NCI-H526 treated with DMSO at 0.1 percent for 48 hours (cell line): ENCODE results near the gene NTN4.
"Not testable (repeated sequence)": the region's sequence is repeated elsewhere in the genome, so short reads cannot be mapped to it uniquely, and the experiment has no call there.

ENCODE experiments used
- DNase-seq: peaks from one replicate; lab custom pipeline; 2025; lab: John Stamatoyannopoulos, UW

Gene NTN4

GRCh38 chr12:95746062-95746461 is 44.5 kb downstream of the NTN4 start:
- not testable (repeated sequence) for DNase-seq

DNA sequence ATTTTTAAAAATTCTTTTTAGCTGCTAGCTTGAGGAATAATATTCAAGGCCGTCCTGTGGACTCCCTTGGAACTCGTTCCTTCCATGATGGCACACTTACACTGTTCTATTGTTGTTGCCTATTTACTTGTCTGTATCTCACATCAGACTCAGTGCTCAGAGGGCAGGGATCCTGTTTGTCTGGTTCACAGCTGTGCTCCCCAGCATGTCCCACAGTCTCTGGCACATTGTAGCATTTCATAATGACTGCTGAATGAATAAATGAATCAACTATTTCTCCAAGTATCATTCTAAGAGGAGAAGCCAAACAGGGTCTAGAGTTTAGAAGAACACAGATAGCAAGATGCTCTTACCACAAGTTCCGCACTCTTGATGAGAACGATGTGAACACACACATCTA is 48.0 kb downstream of the NTN4 start:
- no peak for DNase-seq

- DNase-seq = no peak
Measured at GRCh38 chr12:95741635-95742034, 48.9 kb downstream of the NTN4 start.

GRCh38 chr12:95740751-95741150 is 49.8 kb downstream of the NTN4 start:
- DNase-seq = no peak

- DNase-seq = no peak
Measured at GRCh38 chr12:95739561-95740313, 50.8 kb downstream of the NTN4 start.

- DNase-seq = no peak
Measured at GRCh38 chr12:95738024-95738611, 52.4 kb downstream of the NTN4 start.

DNA sequence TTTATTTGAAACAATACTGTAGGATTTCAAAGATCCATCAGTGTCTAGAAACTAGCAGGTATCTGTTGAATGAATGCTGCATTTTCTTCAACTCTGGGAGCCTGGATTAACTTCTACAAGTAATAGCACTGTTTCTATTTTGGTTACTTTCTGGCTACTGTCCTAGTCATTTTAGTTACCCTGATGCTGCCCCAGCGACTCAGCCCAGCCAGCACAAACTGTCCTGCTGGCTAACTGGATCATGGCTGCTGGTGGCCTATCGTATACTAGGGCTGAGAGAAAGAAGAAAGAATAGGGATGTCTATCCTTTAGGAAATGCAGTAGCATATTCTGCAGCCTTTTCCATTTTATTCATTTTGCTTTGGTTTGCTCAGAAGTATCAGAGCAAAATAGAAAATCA is 53.9 kb downstream of the NTN4 start:
- DNase-seq = no peak

DNA sequence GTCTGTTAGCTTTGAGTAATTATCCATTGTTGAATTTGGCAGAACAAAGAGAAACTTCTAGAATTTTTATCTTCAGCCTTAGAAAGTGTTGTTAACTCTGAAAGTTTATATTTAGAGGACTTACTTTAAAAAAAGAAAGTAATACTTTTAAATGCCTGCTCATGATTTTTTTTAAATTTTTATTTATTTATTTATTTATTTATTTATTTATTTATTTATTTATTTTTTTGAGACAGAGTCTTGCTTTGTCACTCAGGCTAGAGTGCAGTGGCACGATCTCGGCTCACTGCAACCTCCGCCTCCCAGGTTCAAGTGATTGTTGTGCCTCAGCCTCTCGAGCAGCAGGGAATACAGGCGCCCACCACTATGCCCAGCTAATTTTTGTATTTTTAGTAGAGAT is 54.8 kb downstream of the NTN4 start:
- DNase-seq = not testable (repeated sequence)

- DNase-seq = no peak
Measured at GRCh38 chr12:95733141-95733825, 57.3 kb downstream of the NTN4 start.

DNA sequence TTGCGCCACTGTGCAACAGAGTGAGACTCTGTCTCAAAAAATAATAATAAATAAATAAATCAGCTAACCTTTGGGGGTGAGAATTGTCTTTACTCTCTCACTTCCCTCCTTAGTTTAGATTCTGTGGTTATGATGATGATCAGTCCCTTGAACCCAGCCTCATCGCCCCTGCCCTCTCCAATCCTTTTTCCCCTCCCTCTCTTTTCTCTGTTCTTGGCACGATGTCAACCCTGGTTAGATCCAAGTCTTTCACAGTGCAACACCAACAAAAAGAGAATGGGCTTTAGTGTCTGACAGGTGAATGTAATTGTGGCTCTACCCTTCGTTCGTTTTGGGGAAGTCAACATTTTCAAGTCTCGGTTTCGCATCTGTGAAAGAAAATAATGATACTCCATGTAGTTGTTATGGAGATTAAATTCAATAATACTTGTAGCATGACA is 59.0 kb downstream of the NTN4 start:
- DNase-seq = no peak

- DNase-seq = no peak
Measured at GRCh38 chr12:95730457-95730856, 60.1 kb downstream of the NTN4 start.

GRCh38 chr12:95726903-95727302 is 63.7 kb downstream of the NTN4 start:
- no peak for DNase-seq

DNA sequence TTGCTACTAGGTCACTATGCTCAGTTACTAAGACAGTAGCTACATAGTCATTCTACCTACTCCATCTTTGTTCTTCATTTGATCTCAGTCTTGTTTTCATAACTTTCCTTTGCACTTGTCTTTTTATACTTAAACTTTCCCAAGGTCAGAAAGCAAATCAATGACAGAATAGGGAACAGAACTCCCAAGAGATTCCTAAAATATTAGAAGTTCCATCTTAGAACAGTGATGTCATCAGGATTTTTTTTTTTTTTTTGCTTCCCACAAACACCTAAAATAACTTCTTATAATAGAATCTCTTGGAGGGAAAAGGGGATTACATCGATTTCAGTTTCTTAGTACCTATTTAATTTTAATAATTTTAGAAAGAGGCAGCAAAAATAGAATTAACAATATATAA is 65.8 kb downstream of the NTN4 start:
- no peak for DNase-seq

GRCh38 chr12:95723693-95724384 is 66.7 kb downstream of the NTN4 start:
- peak; percentile 67 for DNase-seq

- peak; percentile 77 for DNase-seq
Measured at GRCh38 chr12:95721320-95721719, 69.2 kb downstream of the NTN4 start.

- no peak for DNase-seq
Measured at GRCh38 chr12:95720146-95720545, 70.4 kb downstream of the NTN4 start.

DNA sequence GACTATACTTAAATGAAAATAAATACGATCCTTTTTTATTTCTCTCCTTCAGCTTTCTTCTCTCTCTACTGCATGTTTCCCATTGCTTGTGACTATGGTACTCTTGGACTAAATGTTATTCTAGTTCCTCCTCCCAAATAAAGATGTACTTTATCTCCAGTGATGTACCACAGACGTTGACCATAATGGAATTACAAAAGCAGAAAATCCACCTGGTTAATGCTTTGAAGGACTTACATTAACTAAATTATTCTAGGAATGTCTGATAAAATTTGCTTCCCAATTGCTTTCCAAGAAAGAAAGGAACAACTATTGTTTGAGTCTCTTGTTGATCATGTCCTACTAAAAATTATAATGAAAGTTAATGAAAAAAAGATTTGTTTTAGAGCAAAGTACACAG is 71.8 kb downstream of the NTN4 start:
- DNase-seq = no peak

- no peak for DNase-seq
Measured at GRCh38 chr12:95718006-95718431, 72.5 kb downstream of the NTN4 start.

- DNase-seq = no peak
Measured at GRCh38 chr12:95717316-95717928, 73.1 kb downstream of the NTN4 start.

DNA sequence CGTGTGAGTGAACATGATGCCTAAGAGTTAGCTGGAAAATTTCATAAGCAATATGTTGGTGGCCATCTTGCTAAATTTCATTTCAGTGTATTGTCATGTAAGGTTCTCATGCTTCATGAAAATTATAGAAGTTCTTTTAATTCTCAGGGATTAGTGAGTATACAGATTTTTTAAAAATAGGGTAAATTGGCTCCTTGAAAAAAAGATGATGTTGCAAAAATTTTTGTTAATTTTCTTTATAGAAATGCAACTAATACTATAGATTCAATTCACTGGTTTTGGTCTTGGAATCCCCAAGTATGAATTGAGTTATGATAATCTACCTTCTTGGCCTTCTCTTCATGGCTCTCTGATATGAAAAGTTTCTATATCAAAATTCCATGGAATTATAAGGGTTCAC is 75.4 kb downstream of the NTN4 start:
- no peak for DNase-seq

- no peak for DNase-seq
Measured at GRCh38 chr12:95712269-95712668, 78.3 kb downstream of the NTN4 start.

DNA sequence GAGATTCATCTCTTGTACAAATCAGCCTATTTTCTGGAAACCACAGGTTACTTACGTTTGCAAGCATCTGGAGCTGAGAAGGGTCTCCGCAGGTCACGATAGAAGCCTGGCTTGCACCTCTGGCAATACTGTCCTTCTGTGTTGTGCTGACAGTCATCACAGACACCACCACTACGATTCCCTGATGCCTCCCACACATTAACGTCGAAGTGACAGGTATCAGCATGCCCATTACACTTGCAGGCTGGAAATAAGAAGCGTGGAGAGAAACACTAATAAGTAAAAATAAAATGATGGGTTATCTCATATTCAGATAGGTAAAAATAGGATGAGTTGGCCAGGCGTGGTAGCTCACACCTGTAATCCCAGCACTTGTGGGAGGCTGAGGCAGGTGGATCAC is 80.2 kb downstream of the NTN4 start:
- DNase-seq = no peak
